ENCODE results near the gene RIT1. TPM values are rescaled to one million over a fixed set of nuclear protein-coding genes. Genes with fewer than 3 reads are reported as not detected.
A peak's percentile ranks its signal among the peaks of the same experiment; 100 is the strongest.

Gene RIT1
- total and polyA plus RNA-seq, 7 donors: 13.1 to 23.2 (median 16.6) TPM

DNA sequence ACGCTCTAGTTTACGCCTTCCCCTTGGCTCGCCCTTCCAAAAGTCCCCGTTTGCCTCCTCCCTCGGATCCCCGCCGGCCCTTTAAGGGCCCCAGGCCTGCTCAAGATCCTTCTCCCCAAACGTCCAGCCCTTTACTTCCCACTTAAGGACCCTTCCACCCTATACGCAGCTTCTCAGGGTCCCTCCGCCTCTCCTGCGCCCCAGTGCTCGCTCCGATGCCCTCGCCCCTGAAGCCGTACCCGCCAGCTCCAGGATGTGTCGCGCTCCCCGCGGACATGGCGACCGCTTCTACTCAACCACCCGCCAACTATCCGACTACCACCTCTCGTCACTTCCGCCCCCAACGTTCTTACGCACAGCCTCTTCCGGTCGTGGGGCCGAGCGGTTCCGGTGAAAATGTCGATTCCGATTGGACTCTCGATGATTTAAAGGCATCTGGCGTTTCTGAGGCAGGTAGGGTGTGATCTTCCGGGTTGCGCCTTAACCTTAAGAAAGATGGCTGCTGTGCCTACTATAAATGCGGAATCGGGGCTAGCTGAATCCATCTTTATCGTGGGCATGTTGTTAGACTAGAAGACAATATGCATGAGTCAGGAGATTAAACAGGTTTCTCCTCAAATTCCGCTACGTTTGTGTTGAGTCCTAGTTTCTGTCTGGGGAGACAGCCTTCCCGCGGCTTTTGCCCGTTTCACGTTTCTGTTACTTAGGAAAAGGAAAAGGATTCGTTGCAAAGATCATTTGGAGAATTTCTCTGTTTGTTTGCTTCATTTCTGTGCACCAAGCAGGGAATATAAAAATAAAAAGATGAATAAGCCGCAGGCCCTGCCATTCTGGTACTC lies 23.2 kb upstream of the RIT1 start, which contains the start of gene KHDC4:
KHDC4 (minus strand) TSS at position 317 of the 839 bp plus-strand sequence; CDS start at position 277, 40 bp downstream.
- Histone ChIP-seq H3K9me3 (no peaks in the 10 kb centered on the region), H3K36me3 (peaks cover 6 to 43% (median 17%) of the 10 kb centered on the region in 4 donors), H3K27me3 (no peaks in the 10 kb centered on the region), H3K4me1 (peaks cover 0 to 52% (median 47%) of the 10 kb centered on the region in 4 donors), H3K27ac (peak within 1 kb of the TSS; percentile 87 to 94 (median 89)), H3K4me3 (peak within 1 kb of the TSS; percentile 73 to 87 (median 80))
- TF ChIP-seq POLR2A (IDR thresholded peaks at IDR 0.05) (peak; percentile 98 to 99), EP300 (IDR thresholded peaks at IDR 0.05) (no peak), POLR2AphosphoS5 (IDR thresholded peaks at IDR 0.05) (peak; percentile 99 to 100 (median 100))
- TF ChIP-seq, protein P1, sequence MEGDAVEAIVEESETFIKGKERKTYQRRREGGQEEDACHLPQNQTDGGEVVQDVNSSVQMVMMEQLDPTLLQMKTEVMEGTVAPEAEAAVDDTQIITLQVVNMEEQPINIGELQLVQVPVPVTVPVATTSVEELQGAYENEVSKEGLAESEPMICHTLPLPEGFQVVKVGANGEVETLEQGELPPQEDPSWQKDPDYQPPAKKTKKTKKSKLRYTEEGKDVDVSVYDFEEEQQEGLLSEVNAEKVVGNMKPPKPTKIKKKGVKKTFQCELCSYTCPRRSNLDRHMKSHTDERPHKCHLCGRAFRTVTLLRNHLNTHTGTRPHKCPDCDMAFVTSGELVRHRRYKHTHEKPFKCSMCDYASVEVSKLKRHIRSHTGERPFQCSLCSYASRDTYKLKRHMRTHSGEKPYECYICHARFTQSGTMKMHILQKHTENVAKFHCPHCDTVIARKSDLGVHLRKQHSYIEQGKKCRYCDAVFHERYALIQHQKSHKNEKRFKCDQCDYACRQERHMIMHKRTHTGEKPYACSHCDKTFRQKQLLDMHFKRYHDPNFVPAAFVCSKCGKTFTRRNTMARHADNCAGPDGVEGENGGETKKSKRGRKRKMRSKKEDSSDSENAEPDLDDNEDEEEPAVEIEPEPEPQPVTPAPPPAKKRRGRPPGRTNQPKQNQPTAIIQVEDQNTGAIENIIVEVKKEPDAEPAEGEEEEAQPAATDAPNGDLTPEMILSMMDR (IDR thresholded peaks at IDR 0.05): peak in 1 of 4 experiments; percentile 11
- WGBS, 2 donors: 1% methylated on average over 50 of the region's 50 CpGs
- peak; percentile 99 for DNase-seq
- intact Hi-C loops (cut with DNase I): loop anchor here (2.0 kb wide), 2 partner anchors 24 to 78 kb away; partner anchors contain the start of genes GON4L and RIT1

DNA sequence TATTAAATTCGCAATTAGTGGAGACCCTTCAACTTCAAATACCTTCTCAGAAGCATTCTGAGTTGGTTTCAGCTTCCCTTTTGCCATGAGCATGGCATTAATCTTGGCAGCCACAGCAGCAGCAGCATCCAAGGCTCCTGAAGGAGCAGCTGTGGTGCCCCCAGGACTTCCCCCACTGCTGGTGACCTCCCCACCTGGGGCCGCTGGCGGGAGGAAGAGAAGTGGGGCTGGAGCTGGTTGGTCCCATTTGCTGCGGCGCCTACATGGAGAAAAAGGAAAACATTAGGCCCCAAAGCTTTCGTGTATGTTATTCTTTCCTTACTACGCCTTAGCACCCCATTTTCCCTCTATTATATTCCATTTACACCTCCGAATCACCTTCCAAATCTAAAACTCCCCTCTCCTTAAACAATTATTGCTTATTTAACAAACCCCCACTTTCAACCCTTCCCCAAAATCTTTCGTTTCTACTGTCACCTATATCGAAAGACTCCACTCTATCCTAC lies 22.5 kb upstream of the RIT1 start:
- peak overlapping the region; percentile 87 to 94 (median 89) for H3K27ac ChIP-seq
- 1 to 5% methylated on average over 10 of the region's 10 CpGs for WGBS, 2 donors
- peaks cover 0 to 52% (median 47%) of the 10 kb centered on the region in 4 donors for H3K4me1 ChIP-seq
- no peak for DNase-seq
- H3K36me3 ChIP-seq: peaks cover 7 to 50% (median 22%) of the 10 kb centered on the region in 4 donors
- TF ChIP-seq POLR2AphosphoS5 (IDR thresholded peaks at IDR 0.05) (no peak), POLR2A (IDR thresholded peaks at IDR 0.05) (no peak), EP300 (IDR thresholded peaks at IDR 0.05) (no peak)
- TF ChIP-seq, protein P1 (IDR thresholded peaks at IDR 0.05): no peak
- no peaks in the 10 kb centered on the region for H3K27me3 ChIP-seq
- intact Hi-C loops (cut with DNase I): loop anchor here (2.0 kb wide), 2 partner anchors 23 to 77 kb away; partner anchors contain the start of genes GON4L and RIT1
- H3K9me3 ChIP-seq: no peaks in the 10 kb centered on the region
- H3K4me3 ChIP-seq: peak overlapping the region; percentile 73 to 87 (median 80)

DNA sequence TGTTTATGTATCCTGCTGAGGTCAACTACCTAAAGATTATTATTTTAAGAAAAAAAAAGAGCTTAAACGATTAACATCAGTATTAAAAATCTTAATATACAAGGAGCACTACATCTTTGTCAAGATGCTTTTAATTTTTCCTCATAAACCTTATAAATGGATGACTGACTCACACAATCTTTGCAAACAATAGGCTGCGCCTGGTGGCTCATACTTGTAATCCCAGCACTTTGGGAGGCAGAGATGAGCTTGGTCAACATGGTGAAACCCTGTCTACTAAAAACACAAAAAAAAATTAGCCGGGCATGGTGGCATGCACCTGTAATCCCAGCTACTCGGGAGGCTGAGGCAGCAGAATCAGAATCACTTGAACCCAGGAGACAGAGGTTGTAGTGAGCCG lies 21.3 kb upstream of the RIT1 start:
- H3K4me1 ChIP-seq: peaks cover 0 to 48% (median 47%) of the 10 kb centered on the region in 4 donors
- H3K27ac ChIP-seq: peak overlapping the region in 2 of 4 donors; percentile 87 to 91
- peaks cover 15 to 61% (median 28%) of the 10 kb centered on the region in 4 donors for H3K36me3 ChIP-seq

DNA sequence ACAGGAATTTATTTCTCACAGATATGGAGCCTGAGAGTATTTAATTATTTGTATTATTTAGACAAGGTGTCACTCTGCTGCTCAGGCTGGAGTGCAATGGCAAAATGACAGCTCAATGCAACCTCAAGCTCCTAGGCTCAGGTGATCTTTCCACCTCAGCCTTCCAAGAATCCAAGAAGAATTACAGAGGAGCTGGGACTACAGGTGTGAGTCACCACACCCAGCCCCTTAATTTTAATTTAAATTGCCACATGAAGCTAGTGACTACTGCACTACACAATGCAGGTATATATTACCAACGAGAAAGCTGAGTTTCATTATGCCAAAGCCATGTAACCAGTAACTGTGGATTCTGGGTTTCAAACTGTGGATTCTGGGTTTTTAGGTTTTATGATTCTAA lies 20.9 kb upstream of the RIT1 start:
- DNase-seq: no peak
- H3K27me3 ChIP-seq: no peaks in the 10 kb centered on the region
- intact Hi-C loops (cut with DNase I): no loop called here
- H3K9me3 ChIP-seq: no peaks in the 10 kb centered on the region
- TF ChIP-seq, protein P1 (IDR thresholded peaks at IDR 0.05): no peak
- no peak for TF ChIP-seq EP300 (IDR thresholded peaks at IDR 0.05)
- TF ChIP-seq POLR2A (IDR thresholded peaks at IDR 0.05): no peak
- TF ChIP-seq POLR2AphosphoS5 (IDR thresholded peaks at IDR 0.05): no peak
- 21 to 53% methylated on average over 1 of the region's 1 CpG for WGBS, 2 donors
- H3K27ac ChIP-seq: no peak overlapping the region
- H3K4me3 ChIP-seq: peak overlapping the region in 1 of 4 donors; percentile 3
- H3K36me3 ChIP-seq: peaks cover 19 to 65% (median 32%) of the 10 kb centered on the region in 4 donors
- peaks cover 0 to 48% (median 47%) of the 10 kb centered on the region in 4 donors for H3K4me1 ChIP-seq

More for the DNA sequence above, 21.3 kb upstream of the RIT1 start:
- DNase-seq: no peak
- intact Hi-C loops (cut with DNase I): no loop called here
- WGBS, 2 donors: 36 to 82% methylated on average over 5 of the region's 5 CpGs
- TF ChIP-seq, protein P1 (IDR thresholded peaks at IDR 0.05): no peak
- no peak for TF ChIP-seq POLR2A (IDR thresholded peaks at IDR 0.05)
- TF ChIP-seq EP300 (IDR thresholded peaks at IDR 0.05): no peak
- no peak for TF ChIP-seq POLR2AphosphoS5 (IDR thresholded peaks at IDR 0.05)
- Histone ChIP-seq H3K4me3 (peak overlapping the region in 1 of 4 donors; percentile 77), H3K27me3 (no peaks in the 10 kb centered on the region), H3K9me3 (no peaks in the 10 kb centered on the region)

Measured in sigmoid colon (tissue), 7 donors.